K562 (cell line): ENCODE data around the gene COQ9. TPM values are rescaled to one million over a fixed set of nuclear protein-coding genes. Genes with fewer than 3 reads are reported as not detected.

Source experiments
- ATF7 ChIP-seq: fragments of 450-650 bp; IDR thresholded peaks from 2 replicates; pipeline ENCODE4 v1.7.1; 2014; ENCODE audit warnings: mild to moderate bottlenecking, moderate library complexity
- BRF1 ChIP-seq: IDR thresholded peaks from 3 replicates; pipeline ENCODE4 v1.6.1; 2011; ENCODE audit warnings: borderline replicate concordance, mild to moderate bottlenecking; ENCODE audit not compliant: insufficient read length; ENCODE audit errors: extremely low read depth
- CBX1 ChIP-seq: sonication (generic); IDR thresholded peaks from 2 replicates; pipeline ENCODE4 v1.6.1; 2016; ENCODE audit warnings: antibody characterized with exemption, low read depth, mild to moderate bottlenecking
- CREBBP ChIP-seq: IDR thresholded peaks from one replicate; pipeline ENCODE4 v1.6.1; 2012; ENCODE audit warnings: low read depth, mild to moderate bottlenecking, control low read depth, inconsistent platforms, low read length
- GTF2A2 ChIP-seq: IDR thresholded peaks from 2 replicates; pipeline ENCODE4 v1.6.1; 2016; ENCODE audit warnings: mild to moderate bottlenecking, missing genetic modification characterization, missing compliant biosample characterization
- KLF1 ChIP-seq: fragments of 450-650 bp; IDR thresholded peaks from 2 replicates; pipeline ENCODE4 v1.6.1; 2016; ENCODE audit warnings: missing genetic modification characterization, missing compliant biosample characterization
- MAFG ChIP-seq: fragments of 450-650 bp; conservative IDR thresholded peaks from 2 replicates; pipeline ENCODE4 v1.6.1; 2016; ENCODE audit warnings: missing genetic modification characterization, missing compliant biosample characterization
- MED1 ChIP-seq: sonication (generic); formaldehyde crosslinking; IDR thresholded peaks from 2 replicates; pipeline ENCODE4 v1.8.1; 2023; ENCODE audit warnings: missing genetic modification reagents, borderline replicate concordance
- POLR2A ChIP-seq: fragments of 450-650 bp; conservative IDR thresholded peaks from 2 replicates; pipeline ENCODE4 v1.6.1; 2016
- RBFOX2 ChIP-seq: fragments of 200-400 bp; formaldehyde crosslinking; IDR thresholded peaks from 2 replicates; pipeline ENCODE4 v1.6.1; 2017; ENCODE audit warnings: low read depth, mild to moderate bottlenecking, low read length, moderate library complexity
- RFX1 ChIP-seq: fragments of 450-650 bp; IDR thresholded peaks from 2 replicates; pipeline ENCODE4 v1.6.1; 2016; ENCODE audit warnings: mild to moderate bottlenecking, moderate library complexity
- SP1 ChIP-seq: sonication (generic); formaldehyde crosslinking; IDR thresholded peaks from 2 replicates; pipeline ENCODE4 v1.8.1; 2022; ENCODE audit warnings: mild to moderate bottlenecking, missing genetic modification reagents
- STAT5B ChIP-seq: fragments of 250-450 bp; sonication (Bioruptor Pico); IDR thresholded peaks from 2 replicates; pipeline ENCODE4 v1.8.0; 2021; ENCODE audit warnings: mild to moderate bottlenecking, inconsistent platforms
- TRIM24 ChIP-seq, 2 experiments: fragments of 450-650 bp; IDR thresholded peaks; 2 replicates each; pipeline ENCODE4 v1.6.1; 2016
- ZNF174 ChIP-seq: fragments of 250-450 bp; sonication (Bioruptor Pico); IDR thresholded peaks from 2 replicates; pipeline ENCODE4 v1.4.0; 2020; ENCODE audit warnings: mild to moderate bottlenecking
- ZNF699 ChIP-seq: fragments of 250-450 bp; sonication (Bioruptor Pico); IDR thresholded peaks from 2 replicates; pipeline ENCODE4 v1.8.0; 2021; ENCODE audit warnings: mild to moderate bottlenecking, moderate library complexity; ENCODE audit not compliant: insufficient replicate concordance
- polyA plus RNA-seq, 8 experiments: library from polyadenylated mRNA; depleted of rRNA in 4 of 8; stranded (reverse) in 5 of 8; unstranded in 3 of 8; fragments of >200 nt; fragmentation: Nextera tagmentation in 2 of 8; fragmentation: Illumina TruSeq in 1 of 8; extraction: Ambion mirVana in 2 of 8; extraction: Trizol in 1 of 8; gene quantifications; 2 replicates each; pipeline versions ENCODE4 v1.2.1 to v1.2.3, GENCODE V29; 2011 to 2014; ENCODE audit warnings: inconsistent platforms in 1 of 8, missing spikeins in 1 of 8
- total RNA-seq, 7 experiments: library from RNA; depleted of rRNA in 6 of 7; stranded (reverse); fragments of >200 nt in 6 of 7; fragmentation: Illumina TruSeq in 2 of 7; extraction: Trizol in 2 of 7; gene quantifications; 2 replicates each; pipeline versions ENCODE4 v1.2.1 to v1.2.3, GENCODE V29; 2011 to 2021; ENCODE audit warnings: low replicate concordance in 1 of 7
- TF ChIP-seq, protein P1 (sequence below): fragments of 450-650 bp; IDR thresholded peaks from 2 replicates; pipeline ENCODE4 v1.6.1; 2017; ENCODE audit warnings: antibody characterized with exemption
- TF ChIP-seq, protein P2 (sequence below): fragments of 450-650 bp; IDR thresholded peaks from 2 replicates; pipeline ENCODE4 v1.7.0; 2016; ENCODE audit warnings: borderline replicate concordance
- TF ChIP-seq, protein P3 (sequence below), 2 experiments: fragments of 450-650 bp; IDR thresholded peaks; 2 replicates each; pipeline ENCODE4 v1.6.1; 2016
- TF ChIP-seq, protein P4 (sequence below): sonication (generic); formaldehyde crosslinking; IDR thresholded peaks from 2 replicates; pipeline ENCODE4 v1.8.0; 2022; ENCODE audit warnings: missing genetic modification reagents, mild to moderate bottlenecking, borderline replicate concordance
- TF ChIP-seq, protein P5 (sequence below): fragments of 250-450 bp; sonication (Bioruptor Pico); IDR thresholded peaks from 2 replicates; pipeline ENCODE4 v1.5.0; 2021

Gene COQ9
- total and polyA plus RNA-seq, 9 of the 15 experiments (the other 6 are each of a cell fraction or from before 2014, with no cell fraction given) = 35.0 to 139 (median 71.4) TPM

DNA sequence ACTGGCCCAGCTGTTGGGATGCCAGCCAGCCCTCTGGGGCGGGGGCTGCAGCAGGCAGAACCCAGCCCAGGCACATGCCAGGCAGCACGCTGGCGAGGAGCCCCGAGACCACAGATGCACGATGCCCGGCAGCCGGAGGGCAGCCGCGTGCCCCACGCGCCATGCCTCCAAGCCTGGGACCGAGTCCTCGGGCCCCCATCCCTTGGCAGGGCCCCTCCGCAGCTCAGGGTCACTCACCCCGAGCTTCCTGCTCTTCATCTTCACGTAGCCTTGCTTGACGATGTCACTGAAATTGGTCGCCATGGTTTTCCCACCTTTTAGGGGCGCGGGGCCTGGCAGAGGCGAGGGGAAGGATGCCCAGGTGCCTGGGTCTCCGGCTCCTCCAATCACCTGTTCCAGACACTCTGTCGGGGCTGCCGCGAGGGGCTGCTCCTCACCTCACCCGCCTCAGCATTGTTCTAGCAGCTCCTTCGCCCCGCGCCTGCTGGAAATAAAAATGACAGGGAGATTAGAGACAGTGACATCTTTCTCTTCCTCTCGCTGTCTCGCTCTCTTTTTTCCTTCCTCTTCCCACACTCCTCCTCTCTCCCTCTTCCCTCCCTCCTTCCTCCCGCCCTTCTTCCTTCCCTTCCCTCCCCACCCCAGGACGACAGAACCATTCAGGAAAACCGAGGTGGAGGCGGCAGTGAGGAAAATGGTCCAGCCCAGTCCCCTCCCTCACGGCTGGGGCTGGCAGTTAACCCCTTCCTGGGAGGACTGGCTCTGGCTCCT is 32.1 kb downstream of the COQ9 start (continued):
- no peak for TF ChIP-seq STAT5B (CRISPR knock-in tag)
- no peak for TF ChIP-seq CBX1
- TF ChIP-seq, protein P1, sequence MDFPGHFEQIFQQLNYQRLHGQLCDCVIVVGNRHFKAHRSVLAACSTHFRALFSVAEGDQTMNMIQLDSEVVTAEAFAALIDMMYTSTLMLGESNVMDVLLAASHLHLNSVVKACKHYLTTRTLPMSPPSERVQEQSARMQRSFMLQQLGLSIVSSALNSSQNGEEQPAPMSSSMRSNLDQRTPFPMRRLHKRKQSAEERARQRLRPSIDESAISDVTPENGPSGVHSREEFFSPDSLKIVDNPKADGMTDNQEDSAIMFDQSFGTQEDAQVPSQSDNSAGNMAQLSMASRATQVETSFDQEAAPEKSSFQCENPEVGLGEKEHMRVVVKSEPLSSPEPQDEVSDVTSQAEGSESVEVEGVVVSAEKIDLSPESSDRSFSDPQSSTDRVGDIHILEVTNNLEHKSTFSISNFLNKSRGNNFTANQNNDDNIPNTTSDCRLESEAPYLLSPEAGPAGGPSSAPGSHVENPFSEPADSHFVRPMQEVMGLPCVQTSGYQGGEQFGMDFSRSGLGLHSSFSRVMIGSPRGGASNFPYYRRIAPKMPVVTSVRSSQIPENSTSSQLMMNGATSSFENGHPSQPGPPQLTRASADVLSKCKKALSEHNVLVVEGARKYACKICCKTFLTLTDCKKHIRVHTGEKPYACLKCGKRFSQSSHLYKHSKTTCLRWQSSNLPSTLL = no peak
- TF ChIP-seq GTF2A2 (tag) = no peak
- no peak for TF ChIP-seq MED1 (CRISPR knock-in tag)
- TF ChIP-seq, protein P2, sequence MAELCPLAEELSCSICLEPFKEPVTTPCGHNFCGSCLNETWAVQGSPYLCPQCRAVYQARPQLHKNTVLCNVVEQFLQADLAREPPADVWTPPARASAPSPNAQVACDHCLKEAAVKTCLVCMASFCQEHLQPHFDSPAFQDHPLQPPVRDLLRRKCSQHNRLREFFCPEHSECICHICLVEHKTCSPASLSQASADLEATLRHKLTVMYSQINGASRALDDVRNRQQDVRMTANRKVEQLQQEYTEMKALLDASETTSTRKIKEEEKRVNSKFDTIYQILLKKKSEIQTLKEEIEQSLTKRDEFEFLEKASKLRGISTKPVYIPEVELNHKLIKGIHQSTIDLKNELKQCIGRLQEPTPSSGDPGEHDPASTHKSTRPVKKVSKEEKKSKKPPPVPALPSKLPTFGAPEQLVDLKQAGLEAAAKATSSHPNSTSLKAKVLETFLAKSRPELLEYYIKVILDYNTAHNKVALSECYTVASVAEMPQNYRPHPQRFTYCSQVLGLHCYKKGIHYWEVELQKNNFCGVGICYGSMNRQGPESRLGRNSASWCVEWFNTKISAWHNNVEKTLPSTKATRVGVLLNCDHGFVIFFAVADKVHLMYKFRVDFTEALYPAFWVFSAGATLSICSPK = no peak
- TF ChIP-seq RBFOX2 = peak; percentile 14; the same call in 1 of the 2 replicates
- TF ChIP-seq, protein P3, sequence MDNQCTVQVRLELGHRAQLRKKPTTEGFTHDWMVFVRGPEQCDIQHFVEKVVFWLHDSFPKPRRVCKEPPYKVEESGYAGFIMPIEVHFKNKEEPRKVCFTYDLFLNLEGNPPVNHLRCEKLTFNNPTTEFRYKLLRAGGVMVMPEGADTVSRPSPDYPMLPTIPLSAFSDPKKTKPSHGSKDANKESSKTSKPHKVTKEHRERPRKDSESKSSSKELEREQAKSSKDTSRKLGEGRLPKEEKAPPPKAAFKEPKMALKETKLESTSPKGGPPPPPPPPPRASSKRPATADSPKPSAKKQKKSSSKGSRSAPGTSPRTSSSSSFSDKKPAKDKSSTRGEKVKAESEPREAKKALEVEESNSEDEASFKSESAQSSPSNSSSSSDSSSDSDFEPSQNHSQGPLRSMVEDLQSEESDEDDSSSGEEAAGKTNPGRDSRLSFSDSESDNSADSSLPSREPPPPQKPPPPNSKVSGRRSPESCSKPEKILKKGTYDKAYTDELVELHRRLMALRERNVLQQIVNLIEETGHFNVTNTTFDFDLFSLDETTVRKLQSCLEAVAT (IDR thresholded peaks at IDR 0.05) = 0 out of 4 replicates have a peak, but pooled peaks of 1 of the 2 experiments have one; percentile 31
- TF ChIP-seq ZNF174 = no peak
- no peak for TF ChIP-seq BRF1
- TF ChIP-seq MAFG (tag) = no peak
- no peak for TF ChIP-seq RFX1
- no peak for TF ChIP-seq ZNF699 (CRISPR knock-in tag)
- no peak for TF ChIP-seq POLR2A
- TF ChIP-seq SP1 (CRISPR knock-in tag) = no peak
- TF ChIP-seq KLF1 (tag) = no peak
- TF ChIP-seq, protein P4, sequence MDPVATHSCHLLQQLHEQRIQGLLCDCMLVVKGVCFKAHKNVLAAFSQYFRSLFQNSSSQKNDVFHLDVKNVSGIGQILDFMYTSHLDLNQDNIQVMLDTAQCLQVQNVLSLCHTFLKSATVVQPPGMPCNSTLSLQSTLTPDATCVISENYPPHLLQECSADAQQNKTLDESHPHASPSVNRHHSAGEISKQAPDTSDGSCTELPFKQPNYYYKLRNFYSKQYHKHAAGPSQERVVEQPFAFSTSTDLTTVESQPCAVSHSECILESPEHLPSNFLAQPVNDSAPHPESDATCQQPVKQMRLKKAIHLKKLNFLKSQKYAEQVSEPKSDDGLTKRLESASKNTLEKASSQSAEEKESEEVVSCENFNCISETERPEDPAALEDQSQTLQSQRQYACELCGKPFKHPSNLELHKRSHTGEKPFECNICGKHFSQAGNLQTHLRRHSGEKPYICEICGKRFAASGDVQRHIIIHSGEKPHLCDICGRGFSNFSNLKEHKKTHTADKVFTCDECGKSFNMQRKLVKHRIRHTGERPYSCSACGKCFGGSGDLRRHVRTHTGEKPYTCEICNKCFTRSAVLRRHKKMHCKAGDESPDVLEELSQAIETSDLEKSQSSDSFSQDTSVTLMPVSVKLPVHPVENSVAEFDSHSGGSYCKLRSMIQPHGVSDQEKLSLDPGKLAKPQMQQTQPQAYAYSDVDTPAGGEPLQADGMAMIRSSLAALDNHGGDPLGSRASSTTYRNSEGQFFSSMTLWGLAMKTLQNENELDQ (CRISPR knock-in tag) = no peak
- TF ChIP-seq CREBBP = no peak
- TF ChIP-seq, protein P5, sequence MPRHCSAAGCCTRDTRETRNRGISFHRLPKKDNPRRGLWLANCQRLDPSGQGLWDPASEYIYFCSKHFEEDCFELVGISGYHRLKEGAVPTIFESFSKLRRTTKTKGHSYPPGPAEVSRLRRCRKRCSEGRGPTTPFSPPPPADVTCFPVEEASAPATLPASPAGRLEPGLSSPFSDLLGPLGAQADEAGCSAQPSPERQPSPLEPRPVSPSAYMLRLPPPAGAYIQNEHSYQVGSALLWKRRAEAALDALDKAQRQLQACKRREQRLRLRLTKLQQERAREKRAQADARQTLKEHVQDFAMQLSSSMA = no peak
- no peak for TF ChIP-seq TRIM24 (IDR thresholded peaks at IDR 0.05)
- 0 out of 2 replicates have a peak, but pooled peaks have one; percentile 22 for TF ChIP-seq ATF7
